Measurements from ENCODE around the gene FHIT.
"Not testable (repeated sequence)": the region's sequence is repeated elsewhere in the genome, so short reads cannot be mapped to it uniquely, and the experiment has no call there.

Gene FHIT

DNA sequence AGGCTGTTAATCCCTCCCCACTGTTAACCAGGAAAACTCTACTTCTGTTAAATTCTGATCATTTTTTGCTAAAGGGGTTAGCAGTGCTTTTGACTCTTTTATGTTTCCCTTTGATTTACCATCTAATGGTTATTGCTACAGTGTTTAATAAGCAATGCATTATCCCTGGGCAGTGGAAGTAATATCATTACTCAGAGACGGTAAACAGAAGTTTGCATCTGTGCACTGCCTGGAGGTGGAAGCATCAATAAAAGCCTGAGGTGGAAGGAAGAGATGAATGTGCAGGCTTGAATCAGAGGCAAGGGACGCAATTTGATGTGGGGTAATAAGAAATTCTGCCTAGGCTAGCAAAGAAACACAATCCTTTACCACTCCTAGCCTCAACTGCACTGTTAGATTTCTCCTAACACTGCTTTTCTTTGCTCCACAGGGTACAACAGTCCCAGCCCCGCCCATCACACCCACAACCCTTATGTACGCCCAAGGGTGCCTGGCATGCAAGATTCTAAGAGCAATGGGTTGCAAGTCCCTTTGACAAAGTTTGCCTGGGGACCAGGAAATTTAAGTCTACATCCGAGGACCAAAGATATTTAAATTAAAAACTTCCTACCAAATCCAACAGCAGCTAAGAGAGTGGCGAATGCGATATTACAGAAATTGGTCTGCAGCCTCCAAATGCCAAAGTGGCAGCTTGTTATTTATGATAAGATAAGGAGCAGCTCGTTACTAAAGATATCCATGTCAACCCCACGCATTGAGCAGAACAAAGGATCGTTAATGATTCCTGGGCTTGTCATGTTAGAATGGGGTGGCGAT, 261.4 kb downstream of the FHIT start:
- no peak for DNase-seq (ENCODE audit: low read depth in 2 of 2)

DNA sequence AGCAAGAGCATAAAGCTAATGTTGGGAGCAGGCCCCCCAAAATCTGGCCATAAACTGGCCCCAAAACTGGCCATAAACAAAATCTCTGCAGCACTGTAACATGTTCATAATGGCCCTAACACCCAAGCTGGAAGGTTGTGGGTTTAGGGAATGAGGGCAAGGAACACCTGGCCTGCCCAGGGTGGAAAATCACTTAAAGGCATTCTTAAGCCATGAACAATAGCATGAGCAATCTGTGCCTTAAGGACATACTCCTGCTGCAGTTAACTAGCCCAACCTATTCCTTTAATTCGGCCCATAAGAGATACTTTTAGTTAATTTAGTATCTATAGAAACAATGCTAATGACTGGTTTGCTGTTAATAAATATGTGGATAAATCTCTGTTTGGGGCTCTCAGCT, 264.1 kb downstream of the FHIT start:
- DNase-seq (ENCODE audit: low read depth in 2 of 2) = not testable (repeated sequence)

DNA sequence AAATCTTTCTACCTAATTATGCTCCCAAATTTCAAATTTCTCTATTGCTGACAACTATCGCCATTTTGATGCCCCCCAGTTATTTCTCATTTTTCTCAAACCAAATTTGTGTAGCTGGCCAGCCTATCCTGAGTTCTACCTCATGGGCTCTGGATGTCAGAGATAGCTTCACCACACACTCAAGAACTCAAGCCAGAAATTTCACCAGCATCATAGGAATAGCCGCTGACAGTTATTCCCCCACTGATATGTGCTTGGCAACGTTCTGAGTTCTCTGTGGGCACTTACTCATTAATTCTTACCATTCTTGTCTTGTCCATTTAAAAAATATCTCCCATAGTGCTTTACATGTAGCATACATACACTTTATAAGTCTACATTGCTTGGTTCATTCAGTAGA, 264.7 kb downstream of the FHIT start:
- DNase-seq (ENCODE audit: low read depth in 2 of 2) = no peak

DNA sequence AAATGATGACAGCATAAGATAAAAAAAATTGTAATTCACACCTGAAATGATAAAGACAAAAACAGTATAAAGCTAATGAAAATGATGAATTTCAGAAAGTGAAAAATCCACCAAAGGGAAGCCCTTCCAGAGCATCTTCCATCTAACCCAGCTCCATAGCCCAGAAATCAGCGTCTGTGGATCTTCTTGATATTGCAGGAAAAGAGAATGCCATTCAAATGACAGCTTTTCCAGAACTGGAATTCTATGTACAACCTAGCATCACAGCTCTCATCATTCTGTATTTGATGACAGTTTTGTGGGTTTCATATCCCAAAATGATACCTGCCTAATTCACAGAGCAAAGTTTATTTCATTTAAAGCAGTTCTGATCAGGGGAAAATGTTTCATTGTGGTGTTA, 267.3 kb downstream of the FHIT start:
- DNase-seq (ENCODE audit: low read depth in 2 of 2) = no peak

DNA sequence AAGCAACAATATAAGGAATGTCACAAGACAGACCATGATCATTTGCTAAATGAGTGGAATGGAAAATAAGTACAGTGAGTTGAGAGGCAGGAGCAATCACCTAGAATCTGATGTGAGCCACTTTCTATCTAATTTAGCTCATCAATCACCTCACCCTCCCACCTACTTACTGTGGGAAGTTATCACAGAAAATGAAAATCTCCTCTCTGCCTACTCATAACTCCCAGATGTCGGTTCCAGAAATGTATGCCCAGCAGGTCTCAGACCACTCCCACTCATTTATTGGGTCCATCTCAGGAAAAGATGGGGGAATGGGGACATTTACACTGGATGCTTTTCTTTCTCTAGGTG, 270.9 kb downstream of the FHIT start:
- DNase-seq (ENCODE audit: low read depth in 2 of 2) = no peak

DNA sequence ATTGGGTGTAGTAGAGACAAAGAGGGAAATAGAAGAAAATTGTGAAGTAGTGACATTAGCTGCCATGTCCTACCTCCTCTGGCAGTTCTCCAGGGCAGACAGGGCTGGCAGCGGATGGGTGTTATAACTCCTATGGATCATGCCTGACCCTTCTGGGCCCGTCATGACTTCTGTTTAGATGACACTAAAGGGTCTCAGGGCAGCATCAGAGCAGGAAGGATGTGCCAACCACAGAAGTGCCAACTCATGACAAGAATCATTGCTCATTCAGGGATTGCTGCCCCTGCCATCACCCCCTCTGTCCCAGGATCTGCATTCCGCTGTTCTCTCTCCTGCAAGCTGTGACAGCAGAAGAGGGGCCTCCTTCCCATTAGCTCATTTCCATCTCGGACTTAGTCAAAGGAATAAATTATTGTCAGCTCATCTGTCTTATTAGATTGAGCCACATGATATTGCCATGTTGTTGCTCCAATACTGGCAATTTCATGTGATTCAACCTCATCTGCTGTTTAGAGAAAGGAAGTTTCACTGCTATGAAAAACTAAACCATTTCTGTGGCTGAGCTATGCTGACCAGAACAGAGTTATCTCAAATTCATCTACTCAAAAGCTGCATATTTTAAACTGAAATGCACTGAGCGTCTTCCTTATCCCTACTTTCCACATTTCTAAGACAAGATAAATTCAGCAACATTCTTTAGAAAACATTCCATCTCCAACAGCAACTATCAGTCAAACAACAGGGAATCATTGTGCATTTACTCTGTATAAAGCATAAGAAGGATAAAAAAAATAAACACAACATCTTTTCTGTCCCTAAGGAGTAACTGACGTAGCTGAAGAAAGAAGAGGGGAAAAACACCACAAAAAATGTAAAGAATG, 271.6 kb downstream of the FHIT start:
- DNase-seq (ENCODE audit: low read depth in 2 of 2) = peak; percentile 27 to 33

DNA sequence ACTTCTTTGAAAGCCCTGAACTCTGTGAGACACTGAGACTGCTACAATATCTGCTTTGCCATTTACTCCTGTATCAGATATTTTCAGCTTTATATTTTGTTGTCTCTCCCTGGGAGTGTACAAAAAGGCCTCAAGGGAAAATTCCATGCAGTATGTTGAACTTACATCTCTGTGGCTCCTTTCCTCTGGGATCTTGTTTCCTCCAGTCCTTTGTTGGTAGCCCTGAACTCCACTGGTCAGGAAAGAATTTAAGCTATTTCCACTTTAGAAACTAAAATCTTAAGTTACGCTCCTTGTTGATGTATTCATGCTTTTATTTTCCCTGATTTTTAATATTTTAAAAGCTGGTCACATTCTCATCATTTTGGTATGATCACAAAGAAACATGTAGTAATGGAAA, 277.9 kb downstream of the FHIT start:
- no peak for DNase-seq (ENCODE audit: low read depth in 2 of 2)

DNA sequence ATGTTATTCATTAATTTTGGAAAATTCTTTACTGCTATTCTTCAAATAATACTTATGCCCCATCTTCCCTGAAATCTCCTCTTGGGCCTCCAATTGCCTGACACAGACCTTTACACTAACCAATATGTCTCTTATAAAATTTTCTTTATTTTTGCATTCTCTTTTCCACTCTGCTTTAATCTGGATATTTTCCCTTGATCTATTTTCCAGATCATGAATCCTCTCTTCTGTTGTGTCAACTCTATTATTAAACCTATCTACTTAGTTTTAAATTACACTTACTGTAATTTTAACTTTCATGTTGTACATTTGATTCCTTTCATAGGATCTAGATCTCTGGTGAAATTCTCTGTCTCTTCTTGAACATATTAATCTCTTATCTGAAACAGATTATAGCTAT, 278.7 kb downstream of the FHIT start:
- no peak for DNase-seq (ENCODE audit: low read depth in 2 of 2)

DNA sequence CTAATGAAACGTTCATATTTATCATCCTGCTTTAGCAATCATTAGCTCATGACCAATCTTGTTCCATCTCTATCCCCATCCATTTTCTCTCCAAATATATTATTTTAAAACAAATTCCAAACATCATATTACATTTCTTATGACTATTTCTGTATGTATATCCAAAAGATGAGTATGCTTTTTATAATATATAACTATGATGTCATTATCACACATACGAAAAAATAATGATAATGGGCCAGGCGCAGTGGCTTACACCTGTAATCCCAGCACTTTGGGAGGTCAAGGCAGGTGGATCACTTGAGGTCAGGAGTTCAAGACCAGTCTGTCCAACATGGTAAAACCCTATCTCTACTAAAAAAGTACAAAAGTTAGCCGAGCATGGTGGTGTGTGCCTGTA, 280.4 kb downstream of the FHIT start:
- no peak for DNase-seq (ENCODE audit: low read depth in 2 of 2)

DNA sequence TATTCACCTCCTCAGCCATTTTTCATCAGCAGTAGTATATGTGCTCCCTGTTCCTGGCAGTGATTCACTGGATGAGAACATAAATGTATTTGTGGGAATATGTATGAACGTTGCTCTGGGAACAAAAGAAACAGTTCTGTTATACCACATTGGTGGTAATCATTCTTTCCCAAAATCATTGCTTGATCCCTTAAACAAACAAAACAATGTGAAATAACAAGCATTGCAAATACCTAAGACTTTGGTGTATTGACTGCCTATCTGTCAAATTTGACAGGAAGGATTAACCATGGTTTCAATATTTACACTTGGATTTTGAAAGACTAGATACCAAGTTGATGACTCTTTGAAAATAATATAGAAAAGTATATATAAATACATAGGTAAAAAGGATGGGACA, 284.1 kb downstream of the FHIT start:
- no peak for DNase-seq (ENCODE audit: low read depth in 2 of 2)

DNA sequence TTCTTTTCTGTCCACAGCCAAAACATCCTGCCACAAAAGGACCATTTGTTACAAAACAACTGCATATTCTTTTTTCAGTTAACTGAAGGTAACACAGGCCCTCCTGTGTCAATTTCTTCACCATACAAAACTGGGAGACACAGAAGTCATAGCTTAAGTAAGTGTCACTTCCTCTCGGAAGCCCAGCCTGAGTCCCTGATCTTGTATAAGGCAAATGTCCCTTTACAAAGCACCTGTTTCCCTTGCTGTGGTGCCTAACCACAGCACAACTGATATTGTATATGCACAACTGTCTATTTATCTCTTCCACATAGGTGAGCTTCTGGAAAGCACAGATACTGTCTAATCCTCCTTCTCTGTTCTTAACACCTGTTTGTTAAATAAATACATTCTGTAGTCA, 293.7 kb downstream of the FHIT start:
- no peak for DNase-seq (ENCODE audit: low read depth in 2 of 2)

DNA sequence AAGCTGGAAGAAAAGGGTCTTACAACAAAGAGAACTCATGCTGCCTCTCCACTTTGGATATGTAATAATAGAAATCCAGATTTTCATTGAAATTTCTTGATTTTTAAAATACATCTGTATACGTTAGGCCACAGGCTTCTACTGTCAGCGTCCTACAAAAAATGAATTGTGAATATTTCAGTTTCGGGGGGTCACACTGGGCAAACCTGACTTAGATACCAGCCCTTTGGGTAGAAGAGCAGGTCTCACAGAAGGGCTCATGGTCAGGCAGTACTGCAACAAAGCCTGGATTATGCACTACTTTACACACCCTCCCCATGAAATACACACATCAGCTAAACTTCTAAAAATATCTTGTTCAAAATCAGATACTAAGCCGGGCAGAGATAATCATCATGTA, 294.5 kb downstream of the FHIT start:
- no peak for DNase-seq (ENCODE audit: low read depth in 2 of 2)

DNA sequence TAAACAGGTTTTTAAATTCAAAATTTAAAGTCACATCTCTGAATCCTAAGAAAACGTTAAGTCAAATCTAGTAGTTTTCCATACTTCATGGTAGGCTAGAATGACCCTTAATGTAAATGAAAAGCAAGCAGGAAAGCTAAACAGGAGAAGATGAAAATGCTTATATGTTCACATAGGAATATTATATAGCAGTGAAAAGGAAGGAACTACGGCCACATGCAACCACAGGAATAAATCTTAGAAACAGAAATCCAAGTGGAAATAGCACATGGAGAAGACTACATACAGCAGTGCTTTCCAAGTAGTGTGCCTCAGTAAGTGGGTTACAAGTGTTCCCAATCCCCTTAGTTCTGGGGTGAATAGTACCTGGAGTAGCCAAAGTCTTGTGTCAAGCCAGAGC, 296.2 kb downstream of the FHIT start:
- no peak for DNase-seq (ENCODE audit: low read depth in 2 of 2)

DNA sequence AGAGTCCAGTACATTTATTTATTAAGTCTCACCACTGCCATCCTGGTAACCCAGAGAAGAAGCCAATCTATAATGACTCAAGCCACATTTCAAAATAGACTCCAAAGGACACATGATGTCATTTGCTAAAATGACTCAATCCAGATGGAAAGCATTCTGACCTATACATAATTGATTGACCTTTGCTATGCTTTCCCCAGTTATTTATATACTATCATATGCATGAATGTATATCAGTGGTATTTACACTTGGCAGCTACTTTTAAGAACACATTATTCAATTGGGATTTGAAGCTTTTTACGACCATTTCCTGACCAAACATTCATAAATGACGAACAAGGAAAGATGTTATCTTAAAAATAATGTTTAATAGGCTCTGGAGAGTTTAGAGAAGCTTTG, 297.2 kb downstream of the FHIT start:
- peak; percentile 66 to 77 for DNase-seq (ENCODE audit: low read depth in 2 of 2)

DNA sequence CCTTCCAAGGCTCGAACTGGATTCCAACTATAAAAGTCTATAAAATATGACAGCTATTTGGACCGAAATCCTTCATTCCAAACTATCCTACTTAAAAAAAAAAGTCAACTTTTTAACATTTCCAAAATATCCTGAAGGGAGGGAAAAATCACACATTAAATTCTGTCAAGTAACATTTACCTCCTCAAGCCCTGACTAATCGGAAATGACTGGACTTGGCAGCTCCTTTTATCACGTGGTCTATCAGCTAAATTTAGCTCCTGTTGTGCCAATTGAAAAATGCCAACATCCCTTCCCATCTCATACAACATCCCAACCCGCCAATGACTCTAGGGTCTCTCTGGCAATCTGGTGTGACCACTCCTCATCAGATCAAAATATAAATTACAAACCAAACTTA, 297.9 kb downstream of the FHIT start:
- DNase-seq (ENCODE audit: low read depth in 2 of 2) = no peak

DNA sequence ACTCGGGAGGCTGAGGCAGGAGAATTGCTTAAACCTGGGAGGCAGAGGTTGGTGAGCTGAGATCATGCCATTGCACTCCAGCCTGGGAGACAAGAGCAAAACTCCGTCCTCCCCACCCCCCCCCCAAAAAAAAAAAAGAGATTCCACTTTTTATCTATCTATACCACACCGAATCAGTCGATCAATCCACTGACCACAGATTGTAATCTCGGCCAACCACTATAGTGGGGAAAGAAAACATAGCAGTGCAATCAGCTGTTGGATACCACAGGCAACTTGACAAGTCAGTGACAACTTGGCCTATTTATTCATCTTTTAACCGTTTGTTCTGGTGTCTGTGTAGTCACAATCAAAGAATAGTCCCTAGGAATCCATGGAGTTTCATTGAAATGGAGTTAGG, 299.2 kb downstream of the FHIT start:
- DNase-seq (ENCODE audit: low read depth in 2 of 2) = no peak

DNA sequence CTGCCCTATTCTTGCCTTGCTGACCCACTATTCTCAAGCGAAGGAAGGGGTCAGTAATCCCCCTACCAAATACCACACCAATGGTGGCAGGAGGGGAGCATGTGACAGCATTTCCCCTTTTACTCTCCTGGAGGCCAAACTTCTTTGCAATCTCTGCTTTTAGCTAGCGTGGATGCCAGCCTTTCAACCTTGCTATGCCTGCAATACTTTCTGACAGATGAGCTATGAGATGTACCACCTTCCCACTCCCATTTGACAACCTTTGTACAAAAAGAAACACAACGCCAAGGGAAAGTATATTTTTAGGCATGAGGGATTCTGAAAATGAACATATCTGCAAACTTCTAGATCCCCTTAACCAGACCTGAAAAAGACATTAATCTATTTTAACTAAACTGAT, 302.1 kb downstream of the FHIT start:
- no peak for DNase-seq (ENCODE audit: low read depth in 2 of 2)

DNA sequence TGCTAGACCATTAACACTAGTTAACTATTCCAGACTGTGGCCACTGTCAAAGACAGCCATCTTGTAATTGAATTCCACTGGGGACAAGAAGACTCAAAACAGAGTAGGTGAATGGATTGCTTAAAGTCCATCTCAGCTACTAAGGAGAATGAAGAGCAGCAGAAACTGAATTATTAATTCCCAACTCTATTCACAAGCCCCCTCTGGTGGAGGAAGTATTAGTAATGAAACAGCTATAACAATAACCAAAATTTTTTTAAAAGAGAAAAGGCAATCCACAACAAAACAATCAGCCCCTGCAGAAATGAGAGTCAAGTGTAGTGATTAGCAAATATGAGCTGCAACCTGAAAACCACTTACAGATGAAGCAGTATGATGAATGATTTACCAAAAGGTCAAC, 302.8 kb downstream of the FHIT start:
- DNase-seq (ENCODE audit: low read depth in 2 of 2) = no peak

DNA sequence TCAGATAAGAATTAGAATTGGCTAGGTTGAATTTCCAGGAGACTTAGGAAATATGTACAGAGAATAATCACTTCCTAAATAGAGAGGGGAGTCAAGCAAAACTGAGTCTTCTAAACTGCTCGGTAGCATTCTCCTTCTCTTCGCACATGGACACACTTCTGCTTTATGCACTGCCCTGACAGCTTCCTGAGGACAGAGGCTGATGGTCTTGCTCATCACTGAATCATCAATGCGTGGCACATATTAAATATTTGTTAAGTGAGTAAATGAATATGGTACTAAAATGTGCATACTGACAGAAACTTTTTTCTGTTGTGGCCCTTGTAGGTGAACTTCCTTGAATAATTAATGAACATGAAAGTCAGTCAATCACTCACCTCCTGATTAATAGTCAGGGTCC, 315.5 kb downstream of the FHIT start:
- DNase-seq (ENCODE audit: low read depth in 2 of 2) = peak; percentile 39 to 47

DNA sequence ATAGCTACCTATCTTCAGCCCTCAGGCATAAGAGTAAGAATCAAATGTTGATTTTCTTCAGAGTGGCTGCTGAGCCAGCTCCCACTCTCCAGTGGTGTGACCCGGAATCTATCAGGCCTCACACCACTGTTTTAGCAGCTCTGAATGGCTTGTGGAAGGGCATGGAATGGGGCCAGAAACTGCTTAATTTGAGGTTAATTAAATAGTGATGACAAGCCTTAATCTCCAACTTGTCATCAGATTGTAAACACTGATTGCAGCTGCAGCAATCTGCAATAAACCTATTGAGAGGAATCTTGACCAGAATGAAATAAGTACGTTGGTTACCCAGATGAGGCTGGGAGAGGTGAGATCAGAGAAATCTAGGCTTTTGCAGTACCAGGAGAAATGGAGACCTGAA, 317.4 kb downstream of the FHIT start:
- no peak for DNase-seq (ENCODE audit: low read depth in 2 of 2)

DNA sequence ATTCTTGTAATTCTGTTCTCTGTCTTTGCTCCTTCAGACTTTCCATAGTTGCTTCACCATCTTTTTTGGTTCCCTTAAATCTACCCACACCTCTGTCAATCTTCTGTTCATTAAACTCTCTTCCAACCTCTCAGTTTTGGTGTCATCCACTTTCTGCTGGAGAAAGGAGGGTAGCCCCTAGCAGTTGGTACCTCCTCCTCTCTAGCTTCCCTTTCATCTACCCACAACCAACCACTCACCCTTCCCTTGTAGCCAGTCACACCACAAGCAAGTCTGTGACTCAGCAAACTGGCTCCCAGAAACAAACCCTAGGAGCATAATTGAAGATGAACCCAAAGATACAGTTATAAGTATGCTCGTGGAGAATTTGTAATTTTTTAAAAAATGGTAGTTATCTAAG, 318.6 kb downstream of the FHIT start:
- DNase-seq (ENCODE audit: low read depth in 2 of 2) = no peak

DNA sequence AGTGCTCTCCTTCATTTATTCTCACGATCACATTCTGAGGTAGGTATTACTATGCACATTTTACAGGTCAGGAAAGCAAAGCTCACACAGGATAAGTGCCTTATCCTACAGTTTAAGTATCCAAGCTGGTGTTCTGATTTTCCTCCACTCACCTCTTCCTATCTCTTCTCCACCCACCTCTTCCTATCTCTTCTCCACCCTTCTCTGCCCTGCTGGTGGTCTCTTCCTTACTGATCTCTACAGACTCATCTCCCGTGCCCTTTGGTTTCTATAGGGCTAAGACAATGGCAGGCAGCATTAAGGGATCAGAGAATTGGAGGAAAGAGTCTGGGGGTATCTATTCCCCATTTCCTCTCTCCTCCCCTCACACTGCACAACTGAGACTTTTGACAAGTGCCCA, 319.1 kb downstream of the FHIT start:
- DNase-seq (ENCODE audit: low read depth in 2 of 2) = no peak

DNA sequence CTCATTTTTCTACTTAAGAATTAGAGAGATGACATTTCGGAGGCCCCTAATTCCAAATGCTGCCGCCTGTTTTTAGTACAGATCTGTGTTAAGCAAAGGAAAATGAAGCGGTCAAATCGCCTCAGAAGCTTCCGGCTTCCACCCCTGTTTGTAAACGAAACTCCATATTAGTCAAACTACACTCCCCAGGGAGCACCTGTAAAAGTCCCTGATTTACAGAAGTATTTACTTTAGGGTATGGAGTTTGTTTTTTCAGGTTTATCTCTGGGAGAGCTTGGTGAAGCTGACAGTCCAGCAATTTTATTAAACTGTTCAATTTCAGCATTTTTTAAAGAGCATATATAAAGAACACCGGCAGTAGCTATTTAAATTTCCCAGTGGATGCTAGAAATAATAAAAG, 319.8 kb downstream of the FHIT start:
- no peak for DNase-seq (ENCODE audit: low read depth in 2 of 2)

All from fibroblast of skin of left biceps (primary cell).